Ovary (tissue), 9 donors: ENCODE data around the gene PPHLN1. TPM values are rescaled to one million over a fixed set of nuclear protein-coding genes. Genes with fewer than 3 reads are reported as not detected.
A peak's percentile ranks its signal among the peaks of the same experiment; 100 is the strongest.

Experiments used
- DNase-seq, 5 donors: peaks; one replicate each; pipeline ENCODE4 v3.0.0-alpha.2; 2019 to 2020
- H3K27ac ChIP-seq, 2 donors: fragments of 200-600 bp; one replicate each; pipeline versions ENCODE4 v1.5.1 to v1.8.0; 2019 to 2022
- H3K27me3 ChIP-seq: fragments of 200-600 bp; one replicate; pipeline ENCODE4 v1.8.0; 2022
- H3K36me3 ChIP-seq: fragments of 200-600 bp; sonication (generic); one replicate; pipeline ENCODE4 v1.5.1; 2019
- H3K4me1 ChIP-seq: one replicate; pipeline ENCODE4 v1.8.1; 2013; ENCODE audit warnings: mild to moderate bottlenecking, moderate library complexity; ENCODE audit not compliant: insufficient read depth
- H3K4me3 ChIP-seq: fragments of 200-600 bp; sonication (generic); one replicate; pipeline ENCODE4 v1.5.1; 2017
- H3K9me3 ChIP-seq, 2 donors: fragments of 200-600 bp in 1 of 2; sonication (generic) in 1 of 2; one replicate each; pipeline versions ENCODE4 v1.5.1 to v1.8.1; 2013 to 2019; ENCODE audit warnings: mild to moderate bottlenecking in 1 of 2, moderate library complexity in 1 of 2
- CTCF ChIP-seq, 3 donors: fragments of 450-650 bp in 2 of 3; fragments of 200-600 bp in 1 of 3; IDR thresholded peaks; one replicate each; pipeline versions ENCODE4 v1.5.1 to v1.8.0; 2016 to 2022; ENCODE audit warnings: antibody characterized with exemption in 3 of 3, mild to moderate bottlenecking in 1 of 3
- EP300 ChIP-seq: sonication (generic); formaldehyde crosslinking; IDR thresholded peaks from one replicate; pipeline ENCODE4 v1.6.1; 2017; ENCODE audit warnings: antibody characterized with exemption
- POLR2A ChIP-seq: fragments of 450-650 bp; IDR thresholded peaks from one replicate; pipeline ENCODE4 v1.6.1; 2017; ENCODE audit warnings: antibody characterized with exemption, mild to moderate bottlenecking, moderate library complexity
- WGBS, 3 donors: extraction: QIAGEN DNeasy Blood & Tissue Kit in 1 of 3; methylation state at CpG; one replicate each; pipeline versions ENCODE4 v1.1.5 to v1.1.7; 2013 to 2017; 5-methylcytosine and 5-hydroxymethylcytosine counted together
- intact Hi-C, 4 donors: fragments of 100-400 bp; cut with DNase I; formaldehyde crosslinking; loops; one replicate each; pipeline versions ENCODE4 v1.11.0 to v1.15.1; 2022 to 2023
- polyA plus RNA-seq, 2 donors: library from polyadenylated mRNA; stranded (reverse); fragments of 200-250 nt in 1 of 2; fragments of 350-450 nt in 1 of 2; fragmentation: Illumina TruSeq in 1 of 2; extraction: RNeasy Lipid Tissue Mini Kit (QIAGEN cat#74804) in 1 of 2; gene quantifications; one replicate each; pipeline ENCODE4 v1.2.3, GENCODE V29; 2013 to 2014
- total RNA-seq, 7 donors: library from RNA; depleted of rRNA in 2 of 7; stranded (reverse); fragments of >200 nt in 2 of 7; fragmentation: NEBNext Ultra II Directional in 3 of 7; extraction: Animal tissue kit (Norgen Biotek cat#: 25700) in 3 of 7; gene quantifications; one replicate each; pipeline versions ENCODE4 v1.1.0 to v1.2.4, GENCODE V29; 2016 to 2023
- donor health status: DM: no; HTN: no; CAD: no; lungs with moderate emphysema.
- donor health status: DM: no; HTN: no; CAD: no.
- donor health status: Bipolar disorder and iron deficiency.
- donor health status: DM: yes; HTN: yes; CAD: no.
- donor health status: DM: no; HTN: no; CAD: no.
- donor health status: DM: yes; HTN: yes; CAD: no.

Gene PPHLN1
- total and polyA plus RNA-seq, 9 donors: 35.6 to 68.9 (median 53.8) TPM

- no peaks in the 10 kb centered on the region for H3K9me3 ChIP-seq
- H3K36me3 ChIP-seq: no peaks in the 10 kb centered on the region
- WGBS, 3 donors: 97 to 99% (median 99%) methylated on average over 5 of the region's 5 CpGs
- H3K27me3 ChIP-seq: no peaks in the 10 kb centered on the region
- H3K4me1 ChIP-seq: no peaks in the 10 kb centered on the region
- H3K27ac ChIP-seq: no peak overlapping the region
- H3K4me3 ChIP-seq: no peak overlapping the region
- intact Hi-C loops: no loop called here
- DNase-seq: no peak
- TF ChIP-seq POLR2A (no peak), EP300 (no peak), CTCF (IDR thresholded peaks at IDR 0.05) (no peak)
Observed at GRCh38 chr12:42365486-42365885, 39.5 kb downstream of the PPHLN1 start.

GRCh38 chr12:42370013-42370412 is 44.0 kb downstream of the PPHLN1 start:
- Histone ChIP-seq H3K36me3 (no peaks in the 10 kb centered on the region), H3K4me3 (no peak overlapping the region), H3K27me3 (no peaks in the 10 kb centered on the region), H3K4me1 (no peaks in the 10 kb centered on the region), H3K27ac (no peak overlapping the region), H3K9me3 (no peaks in the 10 kb centered on the region)
- TF ChIP-seq CTCF (IDR thresholded peaks at IDR 0.05): no peak
- no peak for TF ChIP-seq POLR2A
- no peak for TF ChIP-seq EP300
- 84 to 87% (median 85%) methylated on average over 4 of the region's 4 CpGs for WGBS, 3 donors
- intact Hi-C loops: no loop called here
- DNase-seq: no peak

- no peak overlapping the region for H3K27ac ChIP-seq
- H3K4me3 ChIP-seq: no peak overlapping the region
- H3K4me1 ChIP-seq: no peaks in the 10 kb centered on the region
- H3K9me3 ChIP-seq: no peaks in the 10 kb centered on the region
- TF ChIP-seq EP300 (no peak), CTCF (IDR thresholded peaks at IDR 0.05) (peak in 1 of 3 donors; percentile 15)
- intact Hi-C loops: no loop called here
- no peaks in the 10 kb centered on the region for H3K27me3 ChIP-seq
- no peak for DNase-seq
- no peaks in the 10 kb centered on the region for H3K36me3 ChIP-seq
- WGBS, 3 donors: 82 to 88% (median 85%) methylated on average over 2 of the region's 2 CpGs
Observed at GRCh38 chr12:42372154-42372791, 46.3 kb downstream of the PPHLN1 start.

GRCh38 chr12:42373669-42374068 is 47.7 kb downstream of the PPHLN1 start:
- no peak for TF ChIP-seq EP300
- no peak for TF ChIP-seq CTCF (IDR thresholded peaks at IDR 0.05)
- TF ChIP-seq POLR2A: no peak
- intact Hi-C loops: no loop called here
- Histone ChIP-seq H3K9me3 (no peaks in the 10 kb centered on the region), H3K4me3 (no peak overlapping the region), H3K27ac (no peak overlapping the region), H3K36me3 (no peaks in the 10 kb centered on the region), H3K27me3 (no peaks in the 10 kb centered on the region), H3K4me1 (no peaks in the 10 kb centered on the region)
- no peak for DNase-seq
